Fibroblast of the conjunctiva (primary cell): ENCODE data around the gene IMMP2L.

Experiments
- DNase-seq: peaks from one replicate; pipeline ENCODE4 v3.0.0-alpha.2; 2010; ENCODE audit warnings: low read depth

Gene IMMP2L

GRCh38 chr7:110861163-110861562 is 701.1 kb downstream of the IMMP2L start:
- no peak for DNase-seq

- no peak for DNase-seq
These were observed 705.2 kb downstream of the IMMP2L start for GRCh38 chr7:110857106-110857505.

GRCh38 chr7:110856704-110857103 is 705.6 kb downstream of the IMMP2L start:
- DNase-seq = no peak

- DNase-seq = no peak
These were observed 707.6 kb downstream of the IMMP2L start for GRCh38 chr7:110854651-110855050.

- DNase-seq = no peak
These were observed 708.1 kb downstream of the IMMP2L start for GRCh38 chr7:110854166-110854565.

GRCh38 chr7:110853263-110853662 is 709.0 kb downstream of the IMMP2L start:
- no peak for DNase-seq

- no peak for DNase-seq
These were observed 709.9 kb downstream of the IMMP2L start for GRCh38 chr7:110852156-110852940.

- no peak for DNase-seq
These were observed 712.1 kb downstream of the IMMP2L start for GRCh38 chr7:110850224-110850623.

GRCh38 chr7:110842796-110843195 is 719.5 kb downstream of the IMMP2L start:
- no peak for DNase-seq

GRCh38 chr7:110841840-110842545 is 720.3 kb downstream of the IMMP2L start:
- no peak for DNase-seq

GRCh38 chr7:110839866-110840265 is 722.4 kb downstream of the IMMP2L start:
- DNase-seq = peak; percentile 26

GRCh38 chr7:110835849-110836248 is 726.4 kb downstream of the IMMP2L start:
- DNase-seq = no peak

- no peak for DNase-seq
These were observed 727.1 kb downstream of the IMMP2L start for GRCh38 chr7:110835218-110835617.

GRCh38 chr7:110831419-110831818 is 730.9 kb downstream of the IMMP2L start:
- no peak for DNase-seq

GRCh38 chr7:110830778-110831177 is 731.5 kb downstream of the IMMP2L start:
- no peak for DNase-seq

- no peak for DNase-seq
These were observed 734.4 kb downstream of the IMMP2L start for GRCh38 chr7:110827936-110828335.

- no peak for DNase-seq
These were observed 734.9 kb downstream of the IMMP2L start for GRCh38 chr7:110827287-110827855.

- DNase-seq = no peak
These were observed 748.3 kb downstream of the IMMP2L start for GRCh38 chr7:110813986-110814385.

GRCh38 chr7:110809832-110810231 is 752.5 kb downstream of the IMMP2L start:
- no peak for DNase-seq

GRCh38 chr7:110808361-110808760 is 753.9 kb downstream of the IMMP2L start:
- no peak for DNase-seq

GRCh38 chr7:110804501-110804900 is 757.8 kb downstream of the IMMP2L start:
- DNase-seq = no peak

GRCh38 chr7:110803602-110804143 is 758.6 kb downstream of the IMMP2L start:
- DNase-seq = no peak

GRCh38 chr7:110801502-110801901 is 760.8 kb downstream of the IMMP2L start:
- no peak for DNase-seq
